Loucy (cell line): ENCODE results near the gene ECM2.

ENCODE experiments used
- H2AFZ ChIP-seq: fragments of 200-600 bp; sonication (generic); 2 replicates; pipeline ENCODE4 v1.6.0; 2016; ENCODE audit warnings: antibody characterized with exemption, mild to moderate bottlenecking, low read length, moderate library complexity
- H3F3A ChIP-seq: fragments of 200-600 bp; 2 replicates; pipeline ENCODE4 v1.6.0; 2016; ENCODE audit warnings: antibody characterized with exemption, low read depth, mild to moderate bottlenecking
- H3K27me3 ChIP-seq: fragments of 200-600 bp; sonication (generic); 2 replicates; pipeline ENCODE4 v1.6.1; 2014; ENCODE audit warnings: low read length, mild to moderate bottlenecking; ENCODE audit not compliant: insufficient read depth, poor library complexity, severe bottlenecking
- H3K36me3 ChIP-seq: fragments of 200-600 bp; sonication (generic); 2 replicates; pipeline ENCODE4 v1.6.1; 2016; ENCODE audit warnings: low read length; ENCODE audit not compliant: insufficient read depth
- H3K4me1 ChIP-seq: fragments of 200-600 bp; sonication (generic); 2 replicates; pipeline ENCODE4 v1.5.1; 2014; ENCODE audit warnings: low read length, mild to moderate bottlenecking; ENCODE audit not compliant: insufficient read depth, poor library complexity, severe bottlenecking
- H3K4me2 ChIP-seq: fragments of 200-600 bp; sonication (generic); 2 replicates; pipeline ENCODE4 v1.6.0; 2014; ENCODE audit warnings: antibody characterized with exemption, low read length, low read depth, mild to moderate bottlenecking; ENCODE audit not compliant: poor library complexity, severe bottlenecking
- H3K4me3 ChIP-seq: fragments of 200-600 bp; sonication (generic); 2 replicates; pipeline ENCODE4 v1.5.1; 2014; ENCODE audit warnings: low read length, mild to moderate bottlenecking, mixed read lengths; ENCODE audit not compliant: poor library complexity, severe bottlenecking
- H3K79me2 ChIP-seq: fragments of 200-600 bp; sonication (generic); 2 replicates; pipeline ENCODE4 v1.6.1; 2014; ENCODE audit warnings: low read length; ENCODE audit not compliant: insufficient read depth
- H3K9ac ChIP-seq: fragments of 200-600 bp; sonication (generic); 2 replicates; pipeline ENCODE4 v1.6.0; 2014; ENCODE audit warnings: mild to moderate bottlenecking, low read depth, low read length, moderate library complexity; ENCODE audit not compliant: poor library complexity, severe bottlenecking
- H3K9me2 ChIP-seq: fragments of 200-600 bp; sonication (generic); replicated peaks from 2 replicates; pipeline ENCODE4 v1.6.1; 2016; ENCODE audit warnings: low read depth, low read length, mixed read lengths
- H3K9me3 ChIP-seq: fragments of 200-600 bp; sonication (generic); 2 replicates; pipeline ENCODE4 v1.6.1; 2014; ENCODE audit warnings: mild to moderate bottlenecking, antibody characterized with exemption, low read length, low read depth; ENCODE audit not compliant: insufficient read depth
- H4K20me1 ChIP-seq: fragments of 200-600 bp; sonication (generic); 2 replicates; pipeline ENCODE4 v1.6.0; 2014; ENCODE audit warnings: antibody characterized with exemption, low read length, mild to moderate bottlenecking; ENCODE audit not compliant: insufficient read depth, poor library complexity, severe bottlenecking
- EZH2phosphoT487 ChIP-seq: fragments of 200-600 bp; IDR thresholded peaks from 2 replicates; pipeline ENCODE4 v1.6.1; 2018; ENCODE audit warnings: antibody characterized with exemption, mild to moderate bottlenecking, moderate library complexity, borderline replicate concordance
- TF ChIP-seq, protein P1 (sequence below): fragments of 200-600 bp; sonication (generic); conservative IDR thresholded peaks from 2 replicates; pipeline ENCODE4 v1.5.1; 2014; ENCODE audit warnings: mild to moderate bottlenecking, antibody characterized with exemption, low read length

Gene ECM2

GRCh38 chr9:92564982-92565381, 29.2 kb upstream of the ECM2 start:
- Histone ChIP-seq H2AFZ (no peak overlapping the region), H3K4me2 (peak overlapping the region; percentile 40), H3K79me2 (no peaks in the 10 kb centered on the region), H3K36me3 (no peaks in the 10 kb centered on the region), H3K9ac (no peak overlapping the region), H3K27me3 (no peaks in the 10 kb centered on the region), H3K4me1 (peaks cover 40% of the 10 kb centered on the region), H3F3A (no peaks in the 10 kb centered on the region), H4K20me1 (no peaks in the 10 kb centered on the region), H3K9me2 (no peaks in the 10 kb centered on the region), H3K9me3 (peaks cover 7% of the 10 kb centered on the region; the same call in 1 of the 2 replicates), H3K4me3 (no peak overlapping the region)
- no peak for TF ChIP-seq EZH2phosphoT487
- TF ChIP-seq, protein P1, sequence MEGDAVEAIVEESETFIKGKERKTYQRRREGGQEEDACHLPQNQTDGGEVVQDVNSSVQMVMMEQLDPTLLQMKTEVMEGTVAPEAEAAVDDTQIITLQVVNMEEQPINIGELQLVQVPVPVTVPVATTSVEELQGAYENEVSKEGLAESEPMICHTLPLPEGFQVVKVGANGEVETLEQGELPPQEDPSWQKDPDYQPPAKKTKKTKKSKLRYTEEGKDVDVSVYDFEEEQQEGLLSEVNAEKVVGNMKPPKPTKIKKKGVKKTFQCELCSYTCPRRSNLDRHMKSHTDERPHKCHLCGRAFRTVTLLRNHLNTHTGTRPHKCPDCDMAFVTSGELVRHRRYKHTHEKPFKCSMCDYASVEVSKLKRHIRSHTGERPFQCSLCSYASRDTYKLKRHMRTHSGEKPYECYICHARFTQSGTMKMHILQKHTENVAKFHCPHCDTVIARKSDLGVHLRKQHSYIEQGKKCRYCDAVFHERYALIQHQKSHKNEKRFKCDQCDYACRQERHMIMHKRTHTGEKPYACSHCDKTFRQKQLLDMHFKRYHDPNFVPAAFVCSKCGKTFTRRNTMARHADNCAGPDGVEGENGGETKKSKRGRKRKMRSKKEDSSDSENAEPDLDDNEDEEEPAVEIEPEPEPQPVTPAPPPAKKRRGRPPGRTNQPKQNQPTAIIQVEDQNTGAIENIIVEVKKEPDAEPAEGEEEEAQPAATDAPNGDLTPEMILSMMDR = no peak

DNA sequence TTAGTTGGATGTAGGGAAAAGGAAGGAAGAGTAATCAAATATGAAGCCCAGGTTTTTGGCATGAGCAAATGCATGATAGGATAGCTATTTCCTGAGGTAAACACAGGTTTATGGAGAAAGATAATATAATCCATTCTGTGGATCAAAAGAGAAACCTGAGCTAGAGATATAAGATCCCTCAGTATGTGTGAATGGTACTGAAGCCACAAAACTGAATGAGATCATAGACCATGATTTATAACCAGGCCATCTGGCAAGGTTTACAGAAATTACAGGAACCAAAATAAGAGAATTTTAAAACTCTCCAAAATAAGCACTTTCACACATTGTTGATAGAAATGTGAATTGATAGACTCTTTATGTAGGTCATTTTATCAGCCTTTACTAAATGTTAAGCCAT, 28.7 kb upstream of the ECM2 start:
- H3K4me3 ChIP-seq = no peak overlapping the region
- peaks cover 7% of the 10 kb centered on the region; the same call in 1 of the 2 replicates for H3K9me3 ChIP-seq
- no peaks in the 10 kb centered on the region for H3K79me2 ChIP-seq
- H3K9me2 ChIP-seq = no peaks in the 10 kb centered on the region
- H3F3A ChIP-seq = no peaks in the 10 kb centered on the region
- TF ChIP-seq, protein P1 = no peak
- TF ChIP-seq EZH2phosphoT487 = no peak
- no peaks in the 10 kb centered on the region for H3K27me3 ChIP-seq
- no peak overlapping the region for H2AFZ ChIP-seq
- H3K4me2 ChIP-seq = peak overlapping the region; percentile 40
- no peaks in the 10 kb centered on the region for H3K36me3 ChIP-seq
- peaks cover 40% of the 10 kb centered on the region for H3K4me1 ChIP-seq
- no peaks in the 10 kb centered on the region for H4K20me1 ChIP-seq
- no peak overlapping the region for H3K9ac ChIP-seq

- Histone ChIP-seq H3K27me3 (no peaks in the 10 kb centered on the region), H4K20me1 (no peaks in the 10 kb centered on the region), H3K9me2 (no peaks in the 10 kb centered on the region), H2AFZ (no peak overlapping the region), H3K79me2 (no peaks in the 10 kb centered on the region), H3K4me1 (peaks cover 40% of the 10 kb centered on the region), H3K4me3 (no peak overlapping the region), H3K36me3 (no peaks in the 10 kb centered on the region), H3K4me2 (peak overlapping the region; percentile 9), H3K9ac (no peak overlapping the region), H3K9me3 (peaks cover 7% of the 10 kb centered on the region; the same call in 1 of the 2 replicates), H3F3A (no peaks in the 10 kb centered on the region)
- no peak for TF ChIP-seq EZH2phosphoT487
- TF ChIP-seq, protein P1 = no peak
These were observed 27.6 kb upstream of the ECM2 start for GRCh38 chr9:92563116-92564100.
